Liver (tissue), 9 donors: ENCODE data around the gene RABEP2. TPM values are rescaled to one million over a fixed set of nuclear protein-coding genes. Genes with fewer than 3 reads are reported as not detected.

Source experiments
- DNase-seq: peaks from one replicate; pipeline ENCODE4 v3.0.0-alpha.2; 2017; ENCODE audit warnings: low spot score
- H3K27ac ChIP-seq, 2 donors: one replicate each; pipeline ENCODE4 v1.7.0; 2013; ENCODE audit warnings: inconsistent platforms in 2 of 2, low read length in 2 of 2, control low read depth in 1 of 2, low read depth in 1 of 2, mild to moderate bottlenecking in 1 of 2
- H3K27me3 ChIP-seq, 4 donors: one replicate each; pipeline versions ENCODE4 v1.6.1 to v1.7.0; 2013; ENCODE audit warnings: low read length in 3 of 4, inconsistent platforms in 1 of 4, mild to moderate bottlenecking in 1 of 4, moderate library complexity in 1 of 4; ENCODE audit not compliant: control insufficient read depth in 4 of 4, insufficient read depth in 4 of 4
- H3K36me3 ChIP-seq, 4 donors: one replicate each; pipeline versions ENCODE4 v1.6.1 to v1.7.0; 2013; ENCODE audit warnings: low read length in 3 of 4, mild to moderate bottlenecking in 3 of 4, low read depth in 1 of 4, moderate library complexity in 1 of 4; ENCODE audit not compliant: control insufficient read depth in 4 of 4, insufficient read depth in 3 of 4
- H3K4me1 ChIP-seq, 4 donors: one replicate each; pipeline versions ENCODE4 v1.6.1 to v1.7.0; 2013; ENCODE audit warnings: low read length in 3 of 4, mild to moderate bottlenecking in 3 of 4, moderate library complexity in 1 of 4; ENCODE audit not compliant: control insufficient read depth in 4 of 4, insufficient read depth in 4 of 4
- H3K4me3 ChIP-seq, 3 donors: one replicate each; pipeline versions ENCODE4 v1.6.1 to v1.7.0; 2013; ENCODE audit warnings: low read length in 3 of 3, control low read depth in 1 of 3, low read depth in 1 of 3, mild to moderate bottlenecking in 1 of 3
- H3K9ac ChIP-seq, 2 donors: one replicate each; pipeline ENCODE4 v1.7.0; 2013; ENCODE audit warnings: low read length in 2 of 2, mild to moderate bottlenecking in 2 of 2, moderate library complexity in 2 of 2, control low read depth in 1 of 2, low read depth in 1 of 2
- H3K9me3 ChIP-seq, 4 donors: one replicate each; pipeline versions ENCODE4 v1.6.1 to v1.7.0; 2013; ENCODE audit warnings: low read length in 3 of 4; ENCODE audit not compliant: control insufficient read depth in 4 of 4
- ATF3 ChIP-seq: IDR thresholded peaks from 2 replicates; pipeline ENCODE4 v1.6.1; 2016; ENCODE audit warnings: antibody characterized with exemption
- CTCF ChIP-seq: fragments of 150-350 bp; IDR thresholded peaks from 2 replicates; pipeline ENCODE4 v1.5.1; 2017; ENCODE audit warnings: improper control_type of control experiment, low read depth, low read length; ENCODE audit not compliant: missing input control
- EGR1 ChIP-seq, 2 donors: IDR thresholded peaks; 2 replicates each; pipeline ENCODE4 v1.6.1; 2016 to 2018; ENCODE audit warnings: antibody characterized with exemption in 2 of 2, low read depth in 2 of 2
- FOXA1 ChIP-seq: IDR thresholded peaks from 2 replicates; pipeline ENCODE4 v1.6.1; 2016; ENCODE audit warnings: antibody characterized with exemption
- HNF4A ChIP-seq, 2 donors: conservative IDR thresholded peaks; 2 replicates each; pipeline ENCODE4 v1.6.1; 2016; ENCODE audit warnings: antibody characterized with exemption in 2 of 2, mild to moderate bottlenecking in 2 of 2
- HNF4G ChIP-seq: IDR thresholded peaks from 2 replicates; pipeline ENCODE4 v1.6.1; 2016; ENCODE audit warnings: antibody characterized with exemption
- JUND ChIP-seq, 2 donors: IDR thresholded peaks; 2 replicates each; pipeline ENCODE4 v1.6.1; 2016; ENCODE audit warnings: antibody characterized with exemption in 2 of 2
- MAX ChIP-seq: IDR thresholded peaks from 2 replicates; pipeline ENCODE4 v1.6.1; 2016; ENCODE audit warnings: antibody characterized with exemption
- NR2F2 ChIP-seq: IDR thresholded peaks from 2 replicates; pipeline ENCODE4 v1.6.1; 2016; ENCODE audit warnings: antibody characterized with exemption
- RAD21 ChIP-seq, 2 donors: IDR thresholded peaks; 2 replicates each; pipeline ENCODE4 v1.6.1; 2016; ENCODE audit warnings: antibody characterized with exemption in 2 of 2, mild to moderate bottlenecking in 2 of 2
- REST ChIP-seq: IDR thresholded peaks from 2 replicates; pipeline ENCODE4 v1.6.1; 2016; ENCODE audit warnings: antibody characterized with exemption, mild to moderate bottlenecking
- RXRA ChIP-seq, 2 donors: IDR thresholded peaks; 2 replicates each; pipeline ENCODE4 v1.6.1; 2017 to 2018; ENCODE audit warnings: antibody characterized with exemption in 2 of 2, mild to moderate bottlenecking in 1 of 2
- SP1 ChIP-seq: IDR thresholded peaks from 2 replicates; pipeline ENCODE4 v1.6.1; 2018; ENCODE audit warnings: antibody characterized with exemption, mild to moderate bottlenecking
- TAF1 ChIP-seq: conservative IDR thresholded peaks from 2 replicates; pipeline ENCODE4 v1.6.1; 2016; ENCODE audit warnings: antibody characterized with exemption, mild to moderate bottlenecking
- WGBS: extraction: QIAGEN DNeasy Blood & Tissue Kit; methylation state at CpG from one replicate; pipeline ENCODE4 v1.1.7; 2013; 5-methylcytosine and 5-hydroxymethylcytosine counted together
- polyA plus RNA-seq, 2 donors: library from polyadenylated mRNA; stranded (reverse) in 1 of 2; unstranded in 1 of 2; fragments of 200-250 nt in 1 of 2; fragments of >200 nt in 1 of 2; fragmentation: Nextera tagmentation in 1 of 2; extraction: Ambion mirVana in 1 of 2; gene quantifications; one replicate each; pipeline versions ENCODE4 v1.2.1 to v1.2.3, GENCODE V29; 2013 to 2015
- total RNA-seq, 2 donors: library from RNA; depleted of rRNA; stranded (reverse); fragments of >200 nt; gene quantifications; one replicate each; pipeline ENCODE4 v1.2.3, GENCODE V29; 2014
- donor health status: healthy.
- donor health status: healthy.
- donor health status: healthy.
- donor health status: healthy.
- donor health status: healthy.

RABEP2 gene
- total and polyA plus RNA-seq, 4 donors: 3.0 to 16.1 (median 8.3) TPM

- Histone ChIP-seq H3K4me3 (no peak overlapping the region), H3K4me1 (peaks cover 2 to 12% (median 11%) of the 10 kb centered on the region in 4 donors), H3K27me3 (no peaks in the 10 kb centered on the region), H3K9ac (no peak overlapping the region), H3K27ac (no peak overlapping the region), H3K36me3 (peaks cover 0 to 6% (median 2%) of the 10 kb centered on the region in 4 donors), H3K9me3 (no peaks in the 10 kb centered on the region)
- TF ChIP-seq RXRA (IDR thresholded peaks at IDR 0.05) (no peak), NR2F2 (no peak), TAF1 (no peak), HNF4A (conservative IDR thresholded peaks at IDR 0.05) (no peak), RAD21 (IDR thresholded peaks at IDR 0.05) (no peak), SP1 (no peak), REST (no peak), HNF4G (no peak)
- no peak for DNase-seq
- WGBS: 76% methylated on average over 2 of the region's 2 CpGs
These were observed 47.4 kb downstream of the RABEP2 start for GRCh38 chr16:28877655-28878000.

GRCh38 chr16:28876973-28877654 is 47.9 kb downstream of the RABEP2 start:
- Histone ChIP-seq H3K27me3 (no peaks in the 10 kb centered on the region), H3K4me1 (peaks cover 2 to 12% (median 11%) of the 10 kb centered on the region in 4 donors), H3K36me3 (peaks cover 0 to 9% (median 4%) of the 10 kb centered on the region in 4 donors), H3K9ac (no peak overlapping the region), H3K9me3 (no peaks in the 10 kb centered on the region), H3K27ac (no peak overlapping the region), H3K4me3 (no peak overlapping the region)
- TF ChIP-seq REST: no peak
- TF ChIP-seq NR2F2: no peak
- TF ChIP-seq RXRA (IDR thresholded peaks at IDR 0.05): no peak
- no peak for TF ChIP-seq JUND (IDR thresholded peaks at IDR 0.05)
- TF ChIP-seq ATF3: no peak
- no peak for TF ChIP-seq EGR1 (IDR thresholded peaks at IDR 0.05; ENCODE audit: low read depth in 2 of 2)
- no peak for TF ChIP-seq FOXA1
- no peak for TF ChIP-seq CTCF
- TF ChIP-seq TAF1: no peak
- TF ChIP-seq RAD21 (IDR thresholded peaks at IDR 0.05): no peak
- no peak for TF ChIP-seq MAX
- WGBS: 62% methylated on average over 12 of the region's 12 CpGs
- no peak for DNase-seq
